DMS114 treated with DMSO at 0.1 percent for 48 hours (cell line): ENCODE measurements around the gene SLC25A52.
"Not testable (repeated sequence)": the region's sequence is repeated elsewhere in the genome, so short reads cannot be mapped to it uniquely, and the experiment has no call there.

Experiments used
- DNase-seq: peaks from one replicate; lab custom pipeline; 2025; ENCODE audit not compliant: unreplicated experiment; lab: John Stamatoyannopoulos, UW

The SLC25A52 gene

GRCh38 chr18:31760695-31761094, at the start of gene SLC25A52:
Gene SLC25A52 (minus strand): TSS chr18:31760880. CDS start chr18:31760661, 219 bp downstream.
- DNase-seq = no peak

GRCh38 chr18:31809049-31809448, 48.4 kb upstream of the SLC25A52 start:
- DNase-seq = not testable (repeated sequence)

- no peak for DNase-seq
These were observed 40.4 kb upstream of the SLC25A52 start for GRCh38 chr18:31801078-31801477.

GRCh38 chr18:31799257-31799656, 38.6 kb upstream of the SLC25A52 start:
- not testable (repeated sequence) for DNase-seq

GRCh38 chr18:31798399-31798798, 37.7 kb upstream of the SLC25A52 start:
- DNase-seq = no peak

GRCh38 chr18:31795747-31796146, 35.1 kb upstream of the SLC25A52 start:
- no peak for DNase-seq

GRCh38 chr18:31793531-31793930, 32.9 kb upstream of the SLC25A52 start:
- DNase-seq = no peak

- no peak for DNase-seq
These were observed 31.9 kb upstream of the SLC25A52 start for GRCh38 chr18:31792580-31792911.

GRCh38 chr18:31791817-31792579, 31.3 kb upstream of the SLC25A52 start:
- no peak for DNase-seq

- DNase-seq = no peak
These were observed 28.7 kb upstream of the SLC25A52 start for GRCh38 chr18:31789409-31789808.

- no peak for DNase-seq
These were observed 22.4 kb upstream of the SLC25A52 start for GRCh38 chr18:31783059-31783458.

- DNase-seq = no peak
These were observed 17.8 kb upstream of the SLC25A52 start for GRCh38 chr18:31778391-31778950.

- no peak for DNase-seq
These were observed 15.4 kb upstream of the SLC25A52 start for GRCh38 chr18:31776093-31776492.

- DNase-seq = no peak
These were observed 14.3 kb upstream of the SLC25A52 start for GRCh38 chr18:31774962-31775361.

GRCh38 chr18:31774477-31774785, 13.8 kb upstream of the SLC25A52 start:
- DNase-seq = no peak

- no peak for DNase-seq
These were observed 13.2 kb upstream of the SLC25A52 start for GRCh38 chr18:31773774-31774476.

- no peak for DNase-seq
These were observed 12.0 kb upstream of the SLC25A52 start for GRCh38 chr18:31772699-31773098.

- DNase-seq = no peak
These were observed 10.4 kb downstream of the SLC25A52 start for GRCh38 chr18:31750273-31750672.

- no peak for DNase-seq
These were observed 14.3 kb downstream of the SLC25A52 start for GRCh38 chr18:31746396-31746795.

GRCh38 chr18:31744321-31745067, 16.2 kb downstream of the SLC25A52 start:
- no peak for DNase-seq

- DNase-seq = not testable (repeated sequence)
These were observed 17.1 kb downstream of the SLC25A52 start for GRCh38 chr18:31743600-31743999.
